GM12878 (cell line): ENCODE data around the gene BCL2L12. TPM values are rescaled to one million over a fixed set of nuclear protein-coding genes. Genes with fewer than 3 reads are reported as not detected.

Experiments used
- ATAC-seq: fragments of 200-7000 bp; cut with Tn5 transposase; 3 replicates; pipeline ENCODE4 v1.9.1; 2020; ENCODE audit warnings: mild to moderate bottlenecking, moderate library complexity
- BruUV-seq: library from RNA; stranded (reverse); fragments of 400-500 nt; replicated peaks from 2 replicates; lab custom pipeline; 2021; lab: Mats Ljungman, UMichigan
- CTCF ChIA-PET: fragments of 300-600 bp; sonication (Branson Sonifier 250); formaldehyde crosslinking; extraction: SDS; loops from one replicate; lab custom pipeline; 2021; ENCODE audit warnings: inconsistent platforms; lab: Yijun Ruan, JAX
- POLR2A ChIA-PET: fragments of 350-600 bp; formaldehyde crosslinking; extraction: SDS; loops from one replicate; lab custom pipeline; 2021; ENCODE audit warnings: inconsistent platforms; lab: Charles Lee
- RAD21 ChIA-PET: fragments of 300-600 bp; sonication (Branson Sonifier 250); formaldehyde crosslinking; loops from one replicate; lab custom pipeline; 2023; ENCODE audit warnings: antibody characterized with exemption; ENCODE audit not compliant: unreplicated experiment; lab: Charles Lee
- SMC1A ChIA-PET: fragments of 300-600 bp; sonication (Branson Sonifier 250); formaldehyde crosslinking; loops from one replicate; lab custom pipeline; 2023; ENCODE audit not compliant: unreplicated experiment, uncharacterized antibody; lab: Charles Lee
- DNase-seq: peaks from one replicate; pipeline ENCODE4 v3.0.0-alpha.2; 2011; ENCODE audit warnings: low read depth, low spot score
- FAIRE-seq: peaks from 3 replicates; lab custom pipeline; 2011; peaks lifted over from hg19 to GRCh38; lab: Jason Lieb, UNC
- H2AFZ ChIP-seq: 2 replicates; pipeline ENCODE4 v1.6.0; 2011; ENCODE audit warnings: low read depth, low read length, control low read depth; ENCODE audit not compliant: control insufficient read depth
- H3K27ac ChIP-seq: 2 replicates; pipeline ENCODE4 v1.5.1; 2011; ENCODE audit warnings: control low read depth; ENCODE audit not compliant: control insufficient read depth, insufficient read depth
- H3K27me3 ChIP-seq, 2 experiments: replicated peaks in 1 of 2; 2 replicates each; pipeline versions ENCODE4 v1.6.0 to v1.6.1; 2011; ENCODE audit warnings: low read length in 1 of 2; ENCODE audit not compliant: control insufficient read depth in 2 of 2, insufficient read depth in 2 of 2
- H3K36me3 ChIP-seq, 2 experiments: 2 replicates each; pipeline ENCODE4 v1.5.1; 2011; ENCODE audit warnings: low read length in 1 of 2; ENCODE audit not compliant: control insufficient read depth in 2 of 2, insufficient read depth in 2 of 2
- H3K4me1 ChIP-seq: 2 replicates; pipeline ENCODE4 v1.6.1; 2011; ENCODE audit warnings: mild to moderate bottlenecking, low read length, moderate library complexity, mixed read lengths; ENCODE audit not compliant: control insufficient read depth, insufficient read depth
- H3K4me2 ChIP-seq: 2 replicates; pipeline ENCODE4 v1.6.0; 2011; ENCODE audit warnings: control low read depth; ENCODE audit not compliant: control insufficient read depth, insufficient read depth
- H3K4me3 ChIP-seq: fragments of 200-600 bp; sonication (generic); 2 replicates; pipeline ENCODE4 v1.5.1; 2016
- H3K79me2 ChIP-seq: 2 replicates; pipeline ENCODE4 v1.6.0; 2011; ENCODE audit warnings: low read length; ENCODE audit not compliant: control insufficient read depth, insufficient read depth
- H3K9ac ChIP-seq: 2 replicates; pipeline ENCODE4 v1.8.0; 2011; ENCODE audit warnings: low read length, control low read depth, mixed read lengths; ENCODE audit not compliant: control insufficient read depth, insufficient read depth
- H3K9me3 ChIP-seq: replicated peaks from 3 replicates; pipeline ENCODE4 v1.5.1; 2011; ENCODE audit warnings: mild to moderate bottlenecking, low read length; ENCODE audit not compliant: control insufficient read depth, insufficient read depth
- H4K20me1 ChIP-seq: 2 replicates; pipeline ENCODE4 v1.6.0; 2011; ENCODE audit not compliant: control insufficient read depth, insufficient read depth
- ASH2L ChIP-seq: fragments of 300-600, 200-600 bp; sonication (generic); IDR thresholded peaks from 2 replicates; pipeline ENCODE4 v1.6.1; 2017; ENCODE audit warnings: low read depth, mild to moderate bottlenecking, borderline replicate concordance
- CEBPB ChIP-seq, 2 experiments: fragments of 150-350 bp in 1 of 2; IDR thresholded peaks; 2 replicates each; pipeline ENCODE4 v1.6.1; 2012 to 2014; ENCODE audit warnings: low read depth in 2 of 2, low read length in 2 of 2, borderline replicate concordance in 1 of 2, inconsistent platforms in 1 of 2
- HDAC6 ChIP-seq: fragments of 200-600 bp; sonication (generic); IDR thresholded peaks from one replicate; pipeline ENCODE4 v1.8.0; 2017; ENCODE audit warnings: antibody characterized with exemption; ENCODE audit not compliant: unreplicated experiment
- IKZF2 ChIP-seq, 2 experiments: fragments of 450-650 bp; IDR thresholded peaks; 2 replicates each; pipeline ENCODE4 v1.6.1; 2017; ENCODE audit warnings: mild to moderate bottlenecking in 2 of 2, moderate library complexity in 2 of 2
- KDM1A ChIP-seq: fragments of 200-600 bp; sonication (generic); IDR thresholded peaks from 2 replicates; pipeline ENCODE4 v1.6.1; 2016; ENCODE audit warnings: borderline replicate concordance
- MEF2B ChIP-seq: fragments of 450-650 bp; IDR thresholded peaks from 2 replicates; pipeline ENCODE4 v1.6.1; 2018; ENCODE audit warnings: mild to moderate bottlenecking, moderate library complexity; ENCODE audit not compliant: partially characterized antibody, poor library complexity, severe bottlenecking
- MTA3 ChIP-seq: IDR thresholded peaks from 2 replicates; pipeline ENCODE4 v1.6.1; 2012; ENCODE audit warnings: low read length, inconsistent platforms, borderline replicate concordance
- NFYA ChIP-seq: IDR thresholded peaks from 2 replicates; pipeline ENCODE4 v1.6.1; 2011; ENCODE audit warnings: low read depth, mild to moderate bottlenecking, low read length, improper control_type of control experiment, borderline replicate concordance
- POLR2AphosphoS2 ChIP-seq: IDR thresholded peaks from 2 replicates; pipeline ENCODE4 v1.6.1; 2011; ENCODE audit warnings: low read depth, mild to moderate bottlenecking, low read length, improper control_type of control experiment, moderate library complexity
- SMARCA5 ChIP-seq: fragments of 450-650 bp; IDR thresholded peaks from 2 replicates; pipeline ENCODE4 v1.6.1; 2017; ENCODE audit warnings: mild to moderate bottlenecking
- TCF12 ChIP-seq: IDR thresholded peaks from 2 replicates; pipeline ENCODE4 v1.6.1; 2011; ENCODE audit warnings: low read depth, mild to moderate bottlenecking, low read length
- YBX1 ChIP-seq: fragments of 450-650 bp; IDR thresholded peaks from 2 replicates; pipeline ENCODE4 v1.6.1; 2016; ENCODE audit warnings: antibody characterized with exemption
- ZNF274 ChIP-seq: IDR thresholded peaks from one replicate; pipeline ENCODE4 v1.8.0; 2011; ENCODE audit not compliant: insufficient read length, insufficient read depth
- ZNF687 ChIP-seq: fragments of 450-650 bp; IDR thresholded peaks from 2 replicates; pipeline ENCODE4 v1.6.1; 2017; ENCODE audit warnings: mild to moderate bottlenecking, moderate library complexity
- WGBS: methylation state at CpG from one replicate; pipeline ENCODE4 v1.1.6; 2016; ENCODE audit warnings: low lambda C conversion rate; ENCODE audit not compliant: insufficient replicate concordance, insufficient coverage; ENCODE audit errors: missing lambda C conversion rate; 5-methylcytosine and 5-hydroxymethylcytosine counted together
- in situ Hi-C: fragments of 300-500 bp; cut with MboI; formaldehyde crosslinking; loops from 9 replicates; pipeline ENCODE4 v1.14.3; 2018; ENCODE audit warnings: mixed read lengths
- intact Hi-C: fragments of 100-400 bp; cut with micrococcal nuclease; formaldehyde crosslinking; loops from one replicate; pipeline ENCODE4 v1.14.2; 2022; ENCODE audit not compliant: unreplicated experiment
- polyA plus RNA-seq, 11 experiments: library from polyadenylated mRNA; depleted of rRNA in 4 of 11; unstranded in 6 of 11; stranded (reverse) in 5 of 11; fragments of >200 nt; fragmentation: Nextera tagmentation in 4 of 11; fragmentation: Illumina TruSeq in 1 of 11; extraction: Ambion mirVana in 4 of 11; extraction: Trizol in 1 of 11; gene quantifications; 1 replicate in 1 of 11; 2 replicates in 10 of 11; pipeline versions ENCODE4 v1.2.1 to v1.2.3, GENCODE V29; 2011 to 2016; ENCODE audit warnings: inconsistent platforms in 2 of 11, missing spikeins in 2 of 11, low read depth in 1 of 11
- total RNA-seq, 4 experiments: library from RNA; depleted of rRNA in 3 of 4; stranded (reverse); fragments of >200 nt in 3 of 4; fragmentation: Illumina TruSeq in 1 of 4; extraction: Trizol in 1 of 4; gene quantifications; 2 replicates each; pipeline versions ENCODE4 v1.2.1 to v1.2.3, GENCODE V29; 2013 to 2021
- TF ChIP-seq, protein P1 (sequence below): IDR thresholded peaks from 2 replicates; pipeline ENCODE4 v1.6.1; 2012; ENCODE audit warnings: low read depth, low read length, improper control_type of control experiment
- TF ChIP-seq, protein P2 (sequence below): fragments of 450-650 bp; IDR thresholded peaks from 2 replicates; pipeline ENCODE4 v1.6.1; 2014; ENCODE audit warnings: mild to moderate bottlenecking
- TF ChIP-seq, protein P3 (sequence below): IDR thresholded peaks from 2 replicates; pipeline ENCODE4 v1.6.1; 2011; ENCODE audit warnings: borderline replicate concordance, low read depth, mild to moderate bottlenecking, moderate library complexity, low read length; ENCODE audit not compliant: insufficient read depth, poor library complexity, severe bottlenecking

The BCL2L12 gene
- total and polyA plus RNA-seq, 10 of the 15 experiments (the other 5 are each of a cell fraction or from before 2014, with no cell fraction given) = 1.8 to 143 (median 50.4) TPM

- BruUV-seq = no TSS peak
- RAD21 ChIA-PET = no interaction called here
- Histone ChIP-seq H3K4me3 (no peak overlapping the region), H2AFZ (no peak overlapping the region), H3K9me3 (no peaks in the 10 kb centered on the region; the same call in 2 of the 3 replicates), H3K9ac (no peak overlapping the region), H4K20me1 (peaks cover 4% of the 10 kb centered on the region; the same call in 1 of the 2 replicates), H3K79me2 (no peaks in the 10 kb centered on the region), H3K4me1 (peaks cover 8% of the 10 kb centered on the region), H3K4me2 (no peak overlapping the region), H3K36me3 (peaks cover 0 to 16% of the 10 kb centered on the region in 2 experiments; a peak in 2 of 4 replicates), H3K27ac (no peak overlapping the region), H3K27me3 (no peaks in the 10 kb centered on the region; a peak in 1 of 4 replicates)
- CTCF ChIA-PET = interaction anchor here (1.0 to 1.6 kb wide), 2 partner anchors 7 to 26 kb away, joined by 3 to 5 read pairs; no protein-coding TSS in a partner anchor
- POLR2A ChIA-PET = no interaction called here
- in situ Hi-C loops (no loop called here), intact Hi-C loops (no loop called here)
- no peak for FAIRE-seq
- no peak for ATAC-seq
- SMC1A ChIA-PET = no interaction called here
- no peak for DNase-seq
- 35% methylated on average over 39 of the region's 39 CpGs for WGBS
- TF ChIP-seq, protein P1, sequence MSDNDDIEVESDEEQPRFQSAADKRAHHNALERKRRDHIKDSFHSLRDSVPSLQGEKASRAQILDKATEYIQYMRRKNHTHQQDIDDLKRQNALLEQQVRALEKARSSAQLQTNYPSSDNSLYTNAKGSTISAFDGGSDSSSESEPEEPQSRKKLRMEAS = no peak
- no peak for TF ChIP-seq ZNF687
- TF ChIP-seq KDM1A = no peak
- no peak for TF ChIP-seq HDAC6
- TF ChIP-seq, protein P2, sequence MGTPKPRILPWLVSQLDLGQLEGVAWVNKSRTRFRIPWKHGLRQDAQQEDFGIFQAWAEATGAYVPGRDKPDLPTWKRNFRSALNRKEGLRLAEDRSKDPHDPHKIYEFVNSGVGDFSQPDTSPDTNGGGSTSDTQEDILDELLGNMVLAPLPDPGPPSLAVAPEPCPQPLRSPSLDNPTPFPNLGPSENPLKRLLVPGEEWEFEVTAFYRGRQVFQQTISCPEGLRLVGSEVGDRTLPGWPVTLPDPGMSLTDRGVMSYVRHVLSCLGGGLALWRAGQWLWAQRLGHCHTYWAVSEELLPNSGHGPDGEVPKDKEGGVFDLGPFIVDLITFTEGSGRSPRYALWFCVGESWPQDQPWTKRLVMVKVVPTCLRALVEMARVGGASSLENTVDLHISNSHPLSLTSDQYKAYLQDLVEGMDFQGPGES = no peak
- no peak for TF ChIP-seq NFYA
- TF ChIP-seq ZNF274 = no peak
- no peak for TF ChIP-seq POLR2AphosphoS2
- TF ChIP-seq MEF2B = no peak
- TF ChIP-seq ASH2L = no peak
- TF ChIP-seq, protein P3, sequence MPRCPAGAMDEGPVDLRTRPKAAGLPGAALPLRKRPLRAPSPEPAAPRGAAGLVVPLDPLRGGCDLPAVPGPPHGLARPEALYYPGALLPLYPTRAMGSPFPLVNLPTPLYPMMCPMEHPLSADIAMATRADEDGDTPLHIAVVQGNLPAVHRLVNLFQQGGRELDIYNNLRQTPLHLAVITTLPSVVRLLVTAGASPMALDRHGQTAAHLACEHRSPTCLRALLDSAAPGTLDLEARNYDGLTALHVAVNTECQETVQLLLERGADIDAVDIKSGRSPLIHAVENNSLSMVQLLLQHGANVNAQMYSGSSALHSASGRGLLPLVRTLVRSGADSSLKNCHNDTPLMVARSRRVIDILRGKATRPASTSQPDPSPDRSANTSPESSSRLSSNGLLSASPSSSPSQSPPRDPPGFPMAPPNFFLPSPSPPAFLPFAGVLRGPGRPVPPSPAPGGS = no peak
- no peak for TF ChIP-seq CEBPB (IDR thresholded peaks at IDR 0.05; ENCODE audit: borderline replicate concordance in 1 of 2, low read depth in 2 of 2, low read length in 2 of 2)
- no peak for TF ChIP-seq SMARCA5
- no peak for TF ChIP-seq IKZF2 (IDR thresholded peaks at IDR 0.05)
- TF ChIP-seq TCF12 = no peak
- TF ChIP-seq MTA3 = no peak
- no peak for TF ChIP-seq YBX1
Measured at GRCh38 chr19:49691243-49692146, 25.8 kb downstream of the BCL2L12 start.
